ENCODE data around the gene TMX2.

TMX2 gene

GRCh38 chr11:57744357-57744756, 32.0 kb downstream of the TMX2 start:
- Histone ChIP-seq H3K27ac (no peak overlapping the region), H3K36me3 (replicated peaks) (peaks cover 27% of the 10 kb centered on the region), H3K27me3 (replicated peaks) (no peaks in the 10 kb centered on the region), H3K4me3 (ENCODE audit: low read depth, low read length) (no peak overlapping the region)
- in situ Hi-C loops (cut with HindIII; ENCODE audit: low pct_ligation_motif_present, low sequenced_read_pairs): no loop called here
- DNase-seq: no peak
- no peak for TF ChIP-seq CTCF (IDR thresholded peaks at IDR 0.05; ENCODE audit: low read depth, low read length, missing control alignments)

- in situ Hi-C loops (cut with HindIII; ENCODE audit: low pct_ligation_motif_present, low sequenced_read_pairs): no loop called here
- no peaks in the 10 kb centered on the region for H3K27me3 ChIP-seq (replicated peaks)
- peaks cover 27% of the 10 kb centered on the region for H3K36me3 ChIP-seq (replicated peaks)
- no peak for TF ChIP-seq CTCF (IDR thresholded peaks at IDR 0.05; ENCODE audit: low read depth, low read length, missing control alignments)
- no peak for DNase-seq
- no peak overlapping the region for H3K4me3 ChIP-seq (ENCODE audit: low read depth, low read length)
- H3K27ac ChIP-seq: no peak overlapping the region
These were observed 32.8 kb downstream of the TMX2 start for GRCh38 chr11:57745206-57745605.

- no peak overlapping the region for H3K4me3 ChIP-seq (ENCODE audit: low read depth, low read length)
- DNase-seq: no peak
- in situ Hi-C loops (cut with HindIII; ENCODE audit: low pct_ligation_motif_present, low sequenced_read_pairs): no loop called here
- TF ChIP-seq CTCF (IDR thresholded peaks at IDR 0.05; ENCODE audit: low read depth, low read length, missing control alignments): no peak
- H3K36me3 ChIP-seq (replicated peaks): peaks cover 24% of the 10 kb centered on the region
- H3K27me3 ChIP-seq (replicated peaks): no peaks in the 10 kb centered on the region
- H3K27ac ChIP-seq: no peak overlapping the region
These were observed 34.5 kb downstream of the TMX2 start for GRCh38 chr11:57746920-57747319.

GRCh38 chr11:57751176-57751575, 38.8 kb downstream of the TMX2 start:
- H3K27ac ChIP-seq: no peak overlapping the region

GRCh38 chr11:57751676-57752253, 39.4 kb downstream of the TMX2 start, which contains the start of gene BTBD18:
TSS of gene BTBD18 (minus strand) at chr11:57751819. CDS start at chr11:57751188, 631 bp downstream.
- no peak within 1 kb of the TSS for H3K4me3 ChIP-seq (ENCODE audit: low read depth, low read length)
- no peaks in the 10 kb centered on the region for H3K27me3 ChIP-seq (replicated peaks)
- DNase-seq: peak; percentile 54
- no peak within 1 kb of the TSS for H3K27ac ChIP-seq
- H3K36me3 ChIP-seq (replicated peaks): no peaks in the 10 kb centered on the region
- in situ Hi-C loops (cut with HindIII; ENCODE audit: low pct_ligation_motif_present, low sequenced_read_pairs): no loop called here
- peak; percentile 72 for TF ChIP-seq CTCF (IDR thresholded peaks at IDR 0.05; ENCODE audit: low read depth, low read length, missing control alignments)

More at GRCh38 chr11:57751176-57751575, 38.8 kb downstream of the TMX2 start:
- Histone ChIP-seq H3K27me3 (replicated peaks) (no peaks in the 10 kb centered on the region), H3K4me3 (ENCODE audit: low read depth, low read length) (no peak overlapping the region), H3K36me3 (replicated peaks) (no peaks in the 10 kb centered on the region)
- in situ Hi-C loops (cut with HindIII; ENCODE audit: low pct_ligation_motif_present, low sequenced_read_pairs): no loop called here
- no peak for TF ChIP-seq CTCF (IDR thresholded peaks at IDR 0.05; ENCODE audit: low read depth, low read length, missing control alignments)
- no peak for DNase-seq

GRCh38 chr11:57752954-57753353, 40.6 kb downstream of the TMX2 start:
- H3K4me3 ChIP-seq (ENCODE audit: low read depth, low read length): no peak overlapping the region
- in situ Hi-C loops (cut with HindIII; ENCODE audit: low pct_ligation_motif_present, low sequenced_read_pairs): no loop called here
- TF ChIP-seq CTCF (IDR thresholded peaks at IDR 0.05; ENCODE audit: low read depth, low read length, missing control alignments): no peak
- H3K27ac ChIP-seq: no peak overlapping the region
- H3K36me3 ChIP-seq (replicated peaks): no peaks in the 10 kb centered on the region
- DNase-seq: no peak
- H3K27me3 ChIP-seq (replicated peaks): no peaks in the 10 kb centered on the region
